DMS79 treated with DMSO at 0.1 percent for 48 hours (cell line): ENCODE data around the gene ZNF366.

Experiments
- DNase-seq: peaks from one replicate; lab custom pipeline; 2025; lab: John Stamatoyannopoulos, UW

Gene ZNF366

DNA sequence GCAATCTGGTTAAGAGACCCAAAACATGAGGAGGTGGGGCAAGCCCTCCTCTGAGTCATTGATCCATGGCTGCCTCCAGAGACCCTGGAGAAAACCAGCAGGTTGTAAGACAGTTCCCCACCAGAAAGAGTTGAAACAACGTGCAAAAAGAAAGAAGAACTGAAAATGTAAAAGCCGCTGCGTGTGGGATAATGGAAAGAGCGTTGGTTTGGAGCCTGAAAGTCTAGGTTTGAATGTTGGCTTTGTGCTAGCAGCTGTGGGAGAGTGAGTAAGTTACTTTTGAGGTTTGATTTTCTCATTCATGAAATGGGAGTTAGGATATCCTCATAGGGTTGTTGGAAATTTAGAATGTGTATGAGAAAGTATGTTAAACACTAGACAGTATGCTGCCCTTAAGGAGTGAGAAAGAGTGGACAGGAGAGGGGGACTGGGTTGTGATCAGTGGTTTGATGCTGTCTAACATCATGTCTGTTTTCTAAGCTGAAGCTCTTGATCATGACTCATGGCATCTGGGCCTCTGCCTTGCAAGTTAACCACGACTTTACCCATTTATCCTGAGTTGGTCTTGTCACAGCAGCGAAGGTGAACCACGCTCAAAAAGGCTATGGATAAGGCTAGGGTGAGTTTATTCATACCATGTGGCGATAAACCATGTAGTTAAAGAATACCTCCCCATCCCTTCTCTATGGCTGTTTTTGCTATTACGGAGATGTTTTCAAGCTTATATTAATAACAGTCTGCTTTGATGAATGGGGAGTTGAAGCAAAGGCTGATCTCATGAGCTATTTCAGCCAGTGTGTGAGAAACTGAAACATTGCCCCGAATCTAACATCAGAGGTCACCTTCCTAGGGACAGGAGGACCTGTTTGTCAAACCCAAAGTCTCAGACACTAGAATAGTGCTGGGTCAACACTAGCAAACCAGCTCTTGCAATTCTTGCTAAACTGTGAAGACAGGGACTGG, 41.3 kb downstream of the ZNF366 start:
- DNase-seq: no peak

DNA sequence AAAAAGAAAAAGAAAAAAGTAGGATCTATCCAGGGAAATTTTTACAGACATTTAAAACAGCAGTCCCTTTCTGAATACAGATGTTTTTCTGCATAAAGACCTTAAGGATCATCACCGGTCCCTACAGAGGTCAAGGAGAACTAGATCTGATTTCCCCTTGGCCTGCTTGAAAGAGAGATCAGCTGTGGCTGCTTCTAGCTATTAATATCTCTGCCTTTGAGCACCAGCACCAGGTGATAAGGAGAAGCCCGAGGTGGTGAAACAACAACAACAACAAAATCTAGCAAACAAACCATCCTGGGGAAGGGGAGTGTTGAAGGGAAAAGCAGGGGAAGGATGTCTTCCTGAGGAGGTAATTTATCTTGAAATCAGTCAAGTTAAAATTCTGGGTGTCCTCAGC, 42.1 kb downstream of the ZNF366 start:
- DNase-seq: no peak

DNA sequence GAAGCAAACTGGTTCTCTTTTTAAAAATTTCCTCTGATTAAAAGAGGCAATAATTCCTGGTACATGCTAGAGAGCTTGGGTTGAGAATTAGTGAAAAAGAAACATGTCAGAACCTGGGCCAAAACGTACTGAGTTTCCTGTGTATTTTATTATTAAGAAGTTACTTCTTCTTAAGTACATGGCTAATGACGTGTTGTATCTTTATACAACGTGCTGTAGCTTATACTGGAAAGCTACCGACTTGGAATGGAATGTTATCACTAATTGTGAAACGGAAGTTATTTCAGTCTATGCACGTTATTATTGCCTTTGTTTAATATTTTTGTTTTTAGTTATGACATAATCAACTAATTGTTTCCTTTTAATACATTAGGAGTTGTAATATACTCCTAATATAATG, 43.1 kb downstream of the ZNF366 start:
- DNase-seq: no peak

DNA sequence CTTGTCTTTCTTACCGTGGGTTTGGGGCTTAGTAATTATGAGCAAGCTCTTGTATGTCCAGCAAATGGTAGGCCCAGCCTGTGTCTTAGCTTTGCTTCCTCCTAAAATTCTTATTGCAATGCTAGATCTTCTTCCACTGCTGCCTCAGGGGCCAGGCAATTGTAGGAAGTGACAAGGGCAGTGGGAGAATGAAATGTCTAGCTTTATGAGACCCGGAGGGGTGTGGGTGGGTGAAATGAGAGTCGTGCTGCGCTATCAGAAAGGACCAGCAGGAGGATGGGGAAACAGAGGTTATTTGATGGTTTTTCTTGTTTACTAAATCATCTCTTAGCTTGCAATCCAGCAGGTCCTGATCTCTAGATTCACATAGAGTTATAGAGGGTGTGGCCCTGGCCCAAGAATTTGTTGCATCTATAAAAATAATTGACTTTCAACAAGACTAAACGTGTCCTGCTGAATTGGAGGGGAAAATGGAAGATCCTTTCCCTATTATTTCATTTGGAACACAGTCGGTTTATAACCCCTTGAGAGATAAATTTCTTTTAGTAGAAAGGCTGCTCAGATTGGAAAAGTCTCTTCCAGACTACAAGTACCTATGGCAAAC, 43.7 kb downstream of the ZNF366 start:
- DNase-seq: no peak

GRCh38 chr5:72460413-72460812, 46.8 kb downstream of the ZNF366 start:
- no peak for DNase-seq

DNA sequence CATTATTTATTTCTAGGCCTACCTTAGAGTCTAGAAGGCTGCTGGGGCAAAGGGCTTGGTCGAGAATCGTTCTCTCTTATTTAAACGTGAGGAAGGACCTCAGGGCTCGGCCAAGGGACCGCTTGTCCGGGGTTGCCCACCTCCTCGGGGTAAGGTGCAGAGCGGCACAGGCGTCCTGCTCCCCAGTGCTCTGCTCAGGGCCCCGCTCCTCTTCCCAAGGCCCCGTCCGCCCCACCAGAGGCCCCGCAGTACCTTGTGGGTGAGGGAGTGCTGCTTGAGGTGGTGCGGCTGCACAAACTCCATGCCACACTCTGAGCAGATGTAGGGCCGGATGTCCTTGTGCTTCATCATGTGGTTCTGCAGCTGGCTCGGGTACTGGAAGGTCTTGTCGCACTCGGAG, 47.3 kb downstream of the ZNF366 start:
- DNase-seq: no peak

DNA sequence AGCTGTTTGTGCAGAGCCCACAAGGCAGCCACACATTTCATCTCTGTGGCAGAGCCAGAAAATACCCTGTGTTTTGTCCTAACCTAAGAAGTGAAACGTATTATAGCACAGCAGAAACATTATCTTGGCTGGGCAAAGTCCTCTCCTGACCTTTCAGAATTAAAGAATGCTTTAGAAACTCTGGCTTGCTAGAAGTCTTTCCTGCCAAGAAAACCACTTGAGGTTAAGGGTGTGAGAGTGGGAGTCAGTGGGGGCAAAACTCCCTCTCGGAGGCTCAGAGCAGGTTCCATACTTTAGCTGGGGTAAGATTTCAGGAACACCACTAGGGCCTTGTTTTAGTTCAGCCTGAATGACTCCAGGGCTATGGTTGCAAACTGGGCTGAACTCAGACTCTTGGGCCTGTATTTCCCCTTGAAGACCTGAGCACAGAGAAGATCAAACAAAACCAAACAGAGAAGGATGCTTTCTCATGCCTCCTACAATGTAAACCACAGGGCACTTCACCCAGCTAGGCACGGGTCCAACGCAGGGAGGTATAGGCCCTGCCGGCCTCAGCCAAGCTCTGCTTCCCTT, 48.0 kb downstream of the ZNF366 start:
- DNase-seq: peak; percentile 72

- DNase-seq: no peak
Measured at GRCh38 chr5:72458407-72458806, 48.8 kb downstream of the ZNF366 start.

DNA sequence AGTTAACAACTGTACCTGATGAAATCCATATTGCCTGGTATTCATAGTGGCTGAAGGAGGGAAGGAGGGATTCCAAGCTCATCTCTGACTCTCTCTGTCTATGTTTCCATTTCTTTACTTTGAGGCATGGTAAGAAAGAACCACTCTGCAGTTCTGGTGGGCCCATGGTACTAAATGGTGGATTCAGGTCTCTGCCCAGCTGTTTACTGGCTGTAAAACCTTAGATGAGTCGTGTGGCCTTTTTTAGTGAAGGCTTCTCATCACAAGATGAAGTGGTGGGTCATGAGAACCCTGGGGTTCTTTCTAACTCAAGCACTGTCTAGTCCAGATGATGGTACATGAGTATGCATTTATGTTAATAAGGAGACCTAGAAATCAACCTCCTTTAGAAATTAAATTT, 49.7 kb downstream of the ZNF366 start:
- DNase-seq: no peak

DNA sequence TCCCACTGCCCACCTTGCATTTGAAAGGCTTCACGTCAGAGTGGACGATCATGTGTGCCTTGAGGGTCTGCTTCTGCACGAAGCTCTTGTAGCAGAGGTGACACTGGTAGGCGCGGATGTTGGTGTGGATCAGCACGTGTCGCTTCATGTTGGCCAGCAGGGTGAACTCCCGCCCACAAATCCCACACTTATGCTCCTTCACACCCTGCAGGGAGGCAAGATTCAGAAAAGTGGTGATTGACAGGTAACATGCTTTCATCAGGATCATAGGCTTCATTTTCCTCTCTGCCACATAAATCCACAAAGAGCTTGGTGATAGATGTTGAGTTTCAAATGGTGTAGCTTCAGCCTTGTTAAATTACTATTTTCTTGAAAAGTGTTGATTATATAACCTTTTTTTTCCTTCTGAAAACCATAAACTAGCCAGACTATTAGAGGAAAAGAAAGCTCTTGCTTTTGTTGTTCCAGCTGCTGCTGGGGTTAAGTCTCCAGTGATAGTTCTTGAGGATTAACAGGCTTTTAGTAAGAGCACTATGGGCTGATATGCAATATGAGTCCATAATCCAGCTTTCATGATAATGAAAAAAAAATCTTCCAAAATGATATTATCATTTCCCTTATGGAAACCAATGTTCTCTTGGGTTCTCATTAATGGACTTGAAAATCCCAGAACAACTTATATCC, 50.7 kb downstream of the ZNF366 start:
- DNase-seq: no peak

GRCh38 chr5:72455476-72455875, 51.7 kb downstream of the ZNF366 start:
- no peak for DNase-seq

GRCh38 chr5:72454996-72455395, 52.2 kb downstream of the ZNF366 start:
- no peak for DNase-seq

DNA sequence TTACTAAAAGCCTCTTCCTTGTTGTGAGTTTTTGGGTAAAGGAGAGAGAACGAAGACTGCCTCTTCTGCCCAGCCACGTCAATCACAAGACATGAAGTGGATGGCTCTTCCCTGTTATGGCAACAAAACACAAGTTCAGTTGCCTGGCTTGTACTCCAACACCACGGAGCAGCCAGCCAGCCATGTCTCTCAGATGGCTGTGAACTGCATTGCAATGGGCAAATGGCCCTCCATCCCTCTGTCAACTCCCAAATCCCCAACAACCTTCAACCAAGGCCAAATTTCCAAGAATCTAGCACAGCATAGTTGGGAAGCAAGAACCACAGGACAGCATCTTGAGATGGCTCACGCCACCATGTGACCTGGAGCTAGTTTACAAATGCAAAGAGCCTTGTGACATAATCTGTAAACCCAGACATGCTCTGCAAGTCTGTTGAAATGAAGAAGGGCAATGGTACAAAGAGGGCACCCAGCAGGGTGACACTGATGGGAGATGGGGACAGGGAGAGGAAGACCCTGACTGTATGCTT, 53.9 kb downstream of the ZNF366 start:
- DNase-seq: no peak

GRCh38 chr5:72452515-72453245, 54.5 kb downstream of the ZNF366 start:
- DNase-seq: no peak

- no peak for DNase-seq
Measured at GRCh38 chr5:72451741-72452505, 55.3 kb downstream of the ZNF366 start.

GRCh38 chr5:72448368-72448767, 58.8 kb downstream of the ZNF366 start:
- no peak for DNase-seq

DNA sequence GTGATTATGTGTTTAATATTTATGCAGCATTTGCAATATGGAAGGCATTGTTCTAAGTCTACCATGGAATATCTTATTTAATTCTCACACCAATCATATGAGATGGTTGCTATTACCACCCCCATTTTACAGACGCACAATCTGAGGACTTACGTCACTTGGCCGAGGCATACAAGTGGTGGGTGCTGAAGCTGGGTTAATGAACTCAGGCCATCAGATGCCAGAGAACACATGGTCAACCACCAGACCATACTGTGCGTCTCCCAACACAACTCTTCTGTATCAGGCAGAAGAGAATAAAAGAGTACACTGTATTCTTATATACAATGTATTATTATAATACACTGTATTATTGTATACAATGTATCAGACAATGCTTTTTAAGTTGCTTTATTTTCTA, 59.5 kb downstream of the ZNF366 start:
- no peak for DNase-seq

- no peak for DNase-seq
Measured at GRCh38 chr5:72445969-72446368, 61.2 kb downstream of the ZNF366 start.

DNA sequence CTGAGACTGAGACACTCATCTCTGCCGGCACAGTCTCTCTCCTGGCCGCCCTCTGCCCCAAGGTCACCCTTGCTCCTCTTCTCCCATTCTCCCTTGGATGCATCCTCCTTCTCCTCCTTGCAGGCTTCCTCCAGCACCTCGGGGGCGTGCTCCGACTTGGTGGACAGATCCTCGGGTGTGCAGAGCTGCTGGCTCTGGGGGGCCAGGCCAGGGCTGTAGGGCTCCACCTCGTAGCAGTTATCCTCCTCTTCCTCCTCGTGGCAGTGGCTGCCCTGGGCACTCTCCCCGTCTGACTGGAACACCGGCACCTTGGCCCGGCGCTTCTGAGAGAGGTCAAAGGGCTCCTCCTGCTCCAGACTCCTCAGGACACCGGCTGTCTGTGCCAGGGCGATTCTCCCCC, 63.3 kb downstream of the ZNF366 start:
- DNase-seq: no peak

- DNase-seq: no peak
Measured at GRCh38 chr5:72441862-72442540, 65.2 kb downstream of the ZNF366 start.
